GM10847 (cell line): ENCODE results near the gene ALDH3B1.

ENCODE experiments used
- POLR2A ChIP-seq: IDR thresholded peaks from 2 replicates; pipeline ENCODE4 v1.6.1; 2011; ENCODE audit not compliant: insufficient read length; ENCODE audit errors: extremely low read depth

The ALDH3B1 gene

DNA sequence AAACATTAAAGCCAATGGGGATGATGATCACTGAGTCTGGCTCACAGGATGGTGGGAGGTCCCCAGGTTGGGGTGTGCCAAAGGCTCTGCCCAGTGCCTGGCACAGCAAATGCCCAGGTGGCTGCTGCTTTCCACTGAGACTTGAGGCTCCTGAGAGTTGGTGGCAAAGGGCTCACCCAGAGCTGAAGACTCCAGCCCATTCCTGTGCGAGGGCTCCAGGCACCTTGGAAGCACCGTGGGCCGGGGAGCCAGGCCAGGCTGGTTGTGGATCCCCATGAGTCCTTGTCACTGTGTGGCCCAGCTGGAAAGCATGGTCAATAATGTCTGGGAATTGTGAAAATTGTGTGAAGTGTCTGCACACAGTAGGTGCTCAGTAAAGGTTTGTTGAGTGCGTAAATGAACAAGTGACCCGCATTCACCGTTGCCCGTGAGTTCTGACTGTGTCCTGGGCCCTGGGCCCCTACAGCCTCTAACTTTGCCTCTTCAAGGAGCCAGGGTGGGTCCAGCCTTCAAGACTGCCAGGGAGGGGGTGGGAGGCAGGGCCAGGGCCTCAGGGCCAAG is 3.4 kb upstream of the ALDH3B1 start:
- TF ChIP-seq POLR2A: no peak

DNA sequence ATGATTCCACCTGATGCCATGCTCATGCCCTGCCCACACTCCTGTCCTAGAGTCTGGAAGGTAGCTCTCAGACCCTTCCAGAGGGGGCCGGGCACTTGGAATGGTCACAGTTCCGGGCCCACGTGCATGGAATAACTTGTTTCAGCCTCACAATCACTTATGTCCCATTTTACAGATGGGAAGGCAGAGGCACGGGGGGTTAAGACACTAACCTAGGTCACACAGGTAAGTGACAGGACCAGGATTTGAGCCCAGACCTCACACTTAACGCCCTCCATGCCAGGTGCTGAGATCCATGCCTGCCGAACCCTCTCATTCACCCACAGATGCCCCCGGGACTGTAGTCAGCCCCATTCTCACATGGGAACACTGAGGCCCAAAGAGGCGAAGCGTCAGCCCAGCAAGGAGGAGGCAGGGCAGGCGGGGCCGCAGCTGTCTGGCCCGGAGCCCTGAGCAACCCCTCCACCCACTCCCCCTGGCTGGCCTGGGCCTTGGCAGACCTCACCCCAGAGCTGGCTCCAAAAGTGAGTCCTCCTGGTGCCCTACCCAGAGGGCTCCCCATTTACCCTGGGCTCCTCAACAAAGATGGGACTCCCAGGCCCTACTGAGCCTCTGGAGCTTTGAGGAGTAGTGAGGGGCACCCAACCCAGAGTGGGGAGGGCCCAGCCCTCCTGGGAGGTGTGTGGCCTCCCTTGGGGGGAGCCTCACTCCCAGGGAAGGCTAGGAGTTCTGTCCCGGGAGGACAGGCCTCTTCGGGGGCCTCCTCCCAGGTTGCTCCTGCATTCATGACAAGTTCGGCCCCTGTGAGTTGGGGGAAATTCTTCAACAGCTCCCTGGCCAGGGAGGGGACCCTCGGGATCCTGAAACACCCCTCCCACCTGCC is 2.4 kb upstream of the ALDH3B1 start:
- TF ChIP-seq POLR2A: no peak

DNA sequence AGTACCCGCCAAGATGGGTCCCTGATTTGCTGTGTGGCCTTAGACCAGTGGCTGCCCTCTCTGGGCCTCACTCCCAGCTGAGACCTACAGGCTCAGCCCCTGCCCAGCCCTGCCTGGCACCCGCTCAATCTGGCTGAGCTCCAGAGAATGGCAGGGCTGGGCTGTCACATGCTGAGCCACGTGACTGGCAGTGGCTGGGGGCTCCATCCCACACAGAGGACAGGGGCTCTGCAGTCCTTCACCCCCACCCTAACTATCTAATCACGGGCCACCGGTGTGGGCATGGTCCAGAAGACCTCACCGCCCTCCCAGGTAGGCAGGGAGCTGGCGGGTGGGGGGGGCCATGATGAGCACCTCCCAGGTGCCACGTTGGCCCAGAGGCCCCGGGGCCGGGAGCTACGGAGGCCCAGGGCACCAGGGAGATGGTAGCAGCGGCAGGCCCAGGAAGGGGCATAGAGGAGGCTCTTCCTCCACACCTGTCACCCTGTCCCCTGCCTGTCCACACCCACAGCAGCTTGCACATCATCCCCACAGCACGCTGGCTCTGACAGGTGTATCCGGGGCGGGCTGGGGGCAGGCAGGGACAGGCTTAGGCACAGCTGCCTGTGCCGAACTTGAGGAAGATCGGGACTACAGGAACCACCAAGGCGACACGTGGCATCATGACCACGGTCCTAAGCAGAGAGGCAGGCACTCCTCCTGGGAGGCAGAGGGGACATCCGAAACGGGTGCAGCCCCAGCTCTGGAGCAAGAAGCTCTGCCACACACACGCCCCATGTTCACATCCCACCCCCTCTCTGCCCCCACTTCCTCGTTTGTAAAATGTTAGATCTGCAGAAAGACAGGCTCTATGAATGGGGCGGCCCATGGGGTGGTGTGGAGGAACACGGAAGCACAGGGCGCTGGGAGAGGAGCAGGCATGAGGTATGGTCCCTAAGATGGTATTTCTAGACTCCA is 1.5 kb upstream of the ALDH3B1 start:
- no peak for TF ChIP-seq POLR2A

DNA sequence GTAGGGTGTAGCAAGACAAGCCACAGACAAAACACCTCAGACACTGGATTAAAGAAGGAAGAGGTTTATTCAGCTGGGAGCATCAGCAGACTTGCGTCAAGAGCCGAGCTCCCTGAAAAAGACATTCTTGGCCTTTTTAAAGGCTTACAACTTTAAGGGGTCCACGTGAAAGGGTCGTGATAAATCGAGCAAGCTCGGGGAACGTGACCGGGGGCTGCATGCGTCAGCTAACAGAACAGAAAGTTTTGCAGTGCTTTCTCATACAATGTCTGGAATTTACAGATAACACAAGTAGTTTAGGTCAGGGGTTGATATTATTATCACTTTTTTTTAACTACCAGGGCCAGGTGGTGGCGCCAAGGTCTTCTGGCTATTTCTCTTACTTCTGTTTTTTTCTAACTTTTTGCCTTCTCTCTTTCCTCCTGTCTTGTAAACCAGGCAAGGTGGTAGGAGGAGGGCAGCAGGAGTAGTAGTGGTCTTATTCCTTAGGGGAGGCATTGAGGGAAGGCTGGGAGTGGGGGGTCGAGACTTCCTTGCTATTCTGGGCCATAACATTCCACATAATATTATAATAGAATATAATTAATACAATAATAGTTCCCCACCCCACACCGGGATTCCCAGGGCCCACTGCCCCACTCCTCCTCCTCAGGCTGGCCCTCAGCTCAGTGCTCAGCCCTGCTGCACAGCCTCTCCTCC is 587 bp upstream of the ALDH3B1 start:
- no peak for TF ChIP-seq POLR2A

DNA sequence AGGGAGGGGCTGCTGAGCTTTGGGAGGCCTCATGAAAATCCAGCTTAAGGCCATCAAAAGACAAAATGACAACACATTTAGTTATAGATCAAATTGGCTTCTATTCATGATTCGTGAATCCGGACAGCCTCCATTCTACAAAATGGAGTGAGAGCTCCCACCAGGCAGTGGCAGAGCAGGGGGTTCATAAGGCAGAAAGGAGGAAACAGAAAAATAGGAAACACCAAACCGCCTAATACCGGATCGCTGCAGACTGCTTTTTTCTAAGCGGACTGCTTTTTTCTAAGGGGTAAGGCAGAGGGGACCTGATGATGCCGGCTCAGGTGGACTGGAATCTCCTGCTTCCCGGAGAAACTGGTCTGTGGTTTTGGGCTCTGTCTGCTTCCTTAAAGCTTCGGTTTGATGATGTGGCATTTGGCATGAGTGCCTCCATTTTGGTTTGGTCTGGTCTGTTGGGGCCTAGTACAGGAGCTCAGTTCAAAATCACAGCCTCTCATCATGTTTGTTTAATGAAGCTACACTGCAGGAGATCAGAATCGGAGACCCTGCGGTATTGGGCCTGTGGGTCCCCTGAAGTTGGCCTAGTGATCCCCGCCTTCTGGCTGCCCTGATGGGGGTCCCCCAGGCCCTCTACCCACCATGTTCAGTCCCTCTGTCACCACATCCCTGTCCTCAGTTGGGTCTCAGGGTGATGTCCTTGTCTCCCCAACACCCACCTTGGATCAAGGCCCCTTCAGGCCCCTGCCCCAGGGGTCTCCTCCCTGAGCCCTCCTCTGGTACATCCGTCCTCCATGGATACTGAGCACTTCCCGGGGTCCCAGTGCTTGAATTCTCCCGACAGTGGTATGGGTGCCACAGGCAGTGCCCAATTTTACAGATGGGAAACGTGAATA is 1.2 kb downstream of the ALDH3B1 start:
- no peak for TF ChIP-seq POLR2A

DNA sequence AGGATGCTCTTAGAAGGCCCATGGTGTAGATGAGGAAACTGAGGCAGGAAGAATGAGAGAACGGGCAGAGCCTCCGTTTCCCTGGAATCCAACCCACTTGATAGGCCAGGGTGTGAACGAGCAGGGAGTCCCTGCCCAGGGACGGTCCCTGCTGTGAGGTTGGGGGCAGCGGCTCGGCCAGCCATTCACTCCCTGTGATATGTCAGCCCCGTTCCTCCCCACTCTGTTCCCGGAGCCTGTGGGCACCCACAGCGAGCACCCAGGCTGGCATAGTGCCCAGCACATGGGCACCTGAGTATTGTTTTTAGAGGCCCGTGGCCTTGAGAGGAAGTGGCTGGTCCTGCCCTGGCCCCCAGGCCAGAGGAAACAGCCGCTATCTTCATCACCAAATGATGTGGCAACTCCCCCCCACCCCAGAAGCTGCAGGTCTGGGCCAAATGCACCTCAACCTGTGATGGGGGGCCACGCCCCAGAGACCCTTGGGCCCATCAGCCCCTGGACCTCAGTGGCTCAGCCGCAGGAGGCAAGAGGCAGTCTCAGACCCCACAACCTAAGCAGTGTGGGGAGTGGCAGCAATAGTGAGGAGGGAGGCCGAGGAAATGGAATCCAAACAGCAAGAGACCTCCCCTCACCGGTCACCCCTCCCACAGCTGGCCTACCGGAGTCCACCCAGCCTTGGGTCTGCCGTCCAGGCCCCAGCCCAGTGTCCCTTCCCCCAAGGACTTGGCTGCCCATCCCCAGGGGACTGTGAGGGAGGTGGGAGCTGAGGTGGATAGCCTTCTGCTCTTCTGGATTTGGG is 2.1 kb downstream of the ALDH3B1 start:
- TF ChIP-seq POLR2A: no peak

DNA sequence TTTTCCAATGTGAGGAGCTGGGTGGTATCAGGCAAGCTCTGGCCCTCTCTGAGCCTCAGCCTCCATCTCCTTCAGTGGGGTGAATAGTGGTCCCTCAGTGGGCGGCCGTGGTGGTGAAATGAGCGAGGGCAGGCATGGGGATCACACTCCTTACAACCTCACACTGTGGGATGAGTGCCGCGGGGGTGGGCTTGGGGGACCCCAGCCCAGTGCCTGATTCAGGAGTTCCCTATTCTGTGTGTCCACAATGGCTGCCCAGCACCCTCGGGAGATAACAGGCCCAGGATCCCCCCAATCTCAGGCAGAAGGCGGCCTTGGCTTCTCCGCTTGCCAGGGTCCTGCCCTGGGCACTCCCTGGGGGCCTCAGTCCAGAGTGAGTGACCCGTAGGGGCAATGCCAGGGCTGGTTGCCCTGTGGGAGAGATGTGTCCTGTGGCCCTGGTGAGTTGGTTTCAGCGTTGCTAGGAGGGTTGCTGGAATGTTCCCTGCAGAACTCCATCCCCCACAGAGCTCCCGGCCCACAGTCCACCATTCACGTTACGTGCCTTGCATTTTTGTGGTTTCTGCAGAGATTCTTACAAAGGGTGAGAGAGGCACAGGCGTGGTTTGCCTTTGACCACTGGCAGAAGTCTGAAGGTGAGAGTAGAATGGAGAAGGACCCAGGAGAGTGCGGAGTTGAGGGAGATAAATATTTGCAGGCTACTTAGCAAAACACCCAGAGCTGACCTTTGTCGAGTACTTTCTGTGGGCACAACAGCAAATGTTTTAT is 2.9 kb downstream of the ALDH3B1 start:
- TF ChIP-seq POLR2A: no peak

DNA sequence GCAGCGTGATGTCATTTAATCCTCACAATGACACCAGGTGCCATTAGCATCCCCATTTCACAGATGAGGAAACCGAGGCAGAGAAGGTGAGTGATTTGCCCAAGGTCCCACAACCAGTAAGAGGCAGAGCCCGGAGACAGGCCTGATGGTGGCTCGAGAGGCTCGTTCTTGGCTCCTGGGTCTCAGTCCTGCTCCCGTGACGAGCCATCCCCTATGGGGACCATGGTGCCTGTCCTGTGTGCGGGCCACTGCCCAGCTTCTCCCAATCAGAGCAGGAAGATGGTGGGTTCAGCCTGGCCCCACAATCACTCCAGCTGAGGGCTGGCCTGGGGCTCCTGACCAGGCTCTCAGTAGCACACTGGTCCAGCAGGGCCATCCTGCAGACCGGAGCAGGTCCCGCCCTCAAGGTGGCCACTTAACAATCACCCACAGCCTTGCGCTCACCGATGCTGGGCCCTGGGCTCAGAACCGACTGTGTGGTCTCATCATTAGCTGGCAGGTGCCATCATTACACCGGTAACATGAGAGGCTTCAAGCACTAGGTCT is 3.6 kb downstream of the ALDH3B1 start:
- no peak for TF ChIP-seq POLR2A

DNA sequence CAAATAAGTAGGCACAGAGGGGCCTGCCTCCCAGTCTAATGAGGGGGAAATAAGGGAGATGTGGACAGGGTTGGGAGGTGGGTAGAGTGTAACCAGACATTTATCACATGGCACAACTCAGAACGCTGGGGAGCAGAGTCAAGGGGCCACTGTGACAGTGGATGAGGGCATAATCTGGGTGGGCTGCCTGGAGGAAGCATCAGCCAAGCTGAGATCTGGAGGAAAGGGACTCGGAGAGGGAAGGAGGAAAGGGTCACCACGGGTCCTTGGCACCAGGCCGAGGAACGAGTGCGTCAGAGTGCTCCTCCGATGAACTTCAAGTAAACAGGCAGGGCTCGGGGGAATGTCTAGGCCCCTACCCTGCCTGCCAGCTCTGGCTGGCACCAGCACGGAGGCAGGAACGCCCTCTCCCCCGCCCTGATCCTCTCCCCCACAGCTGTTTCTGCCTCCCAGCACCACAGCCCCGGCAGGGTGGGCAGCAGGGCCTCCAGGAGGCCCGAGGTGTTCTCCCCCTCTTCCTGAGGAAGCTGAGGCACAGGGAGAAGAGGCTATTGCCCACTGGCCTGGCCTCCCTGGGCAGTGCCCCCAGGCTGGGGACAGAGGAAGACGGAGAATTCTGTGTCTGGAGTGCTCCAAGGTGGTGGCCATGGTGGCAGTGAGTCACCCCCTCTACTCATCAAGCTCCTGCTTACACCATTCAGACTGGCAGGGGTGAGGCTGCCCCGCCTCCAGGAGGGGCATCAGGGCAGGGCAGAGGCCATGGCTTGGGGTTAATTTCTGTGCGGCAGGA is 4.2 kb downstream of the ALDH3B1 start:
- no peak for TF ChIP-seq POLR2A

DNA sequence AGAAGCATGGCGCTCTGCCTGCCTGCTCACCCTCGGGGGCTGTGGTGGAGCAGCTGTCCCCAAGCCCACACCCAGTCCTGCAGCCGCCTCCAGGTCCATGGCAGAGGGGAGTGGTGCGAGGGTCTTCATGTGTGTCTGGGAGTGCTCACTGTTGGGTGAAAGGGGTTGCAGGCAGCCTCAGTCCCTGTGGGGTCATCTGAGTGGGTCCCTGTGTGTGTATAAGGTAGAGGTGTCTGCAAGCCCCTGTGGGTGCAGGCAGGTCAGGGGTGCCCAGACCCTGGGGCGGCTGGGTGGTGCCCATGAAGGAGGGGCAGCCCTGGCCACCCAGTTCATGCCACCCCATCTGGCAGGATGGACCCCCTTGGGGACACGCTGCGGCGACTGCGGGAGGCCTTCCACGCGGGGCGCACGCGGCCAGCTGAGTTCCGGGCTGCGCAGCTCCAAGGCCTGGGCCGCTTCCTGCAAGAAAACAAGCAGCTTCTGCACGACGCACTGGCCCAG is 4.9 kb downstream of the ALDH3B1 start:
- TF ChIP-seq POLR2A: no peak

DNA sequence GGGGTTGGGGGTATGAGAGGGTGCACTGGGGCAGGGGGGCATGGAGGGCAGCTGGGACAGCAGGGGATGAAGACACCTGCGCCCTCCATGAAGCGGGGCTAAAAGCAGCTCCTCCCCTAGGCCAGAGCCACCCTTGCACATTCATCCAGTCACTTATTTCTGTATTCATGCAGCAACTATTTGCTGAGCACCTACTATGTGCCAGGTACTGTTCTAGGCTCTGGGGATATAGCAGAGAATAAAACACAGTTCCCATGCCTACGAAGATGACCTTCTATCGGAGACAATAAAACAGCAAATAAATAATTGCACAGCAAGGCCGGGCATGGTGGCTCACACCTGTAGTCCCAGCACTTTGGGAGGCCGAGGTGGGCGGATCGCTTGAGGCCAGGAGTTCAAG is 5.3 kb downstream of the ALDH3B1 start:
- no peak for TF ChIP-seq POLR2A

DNA sequence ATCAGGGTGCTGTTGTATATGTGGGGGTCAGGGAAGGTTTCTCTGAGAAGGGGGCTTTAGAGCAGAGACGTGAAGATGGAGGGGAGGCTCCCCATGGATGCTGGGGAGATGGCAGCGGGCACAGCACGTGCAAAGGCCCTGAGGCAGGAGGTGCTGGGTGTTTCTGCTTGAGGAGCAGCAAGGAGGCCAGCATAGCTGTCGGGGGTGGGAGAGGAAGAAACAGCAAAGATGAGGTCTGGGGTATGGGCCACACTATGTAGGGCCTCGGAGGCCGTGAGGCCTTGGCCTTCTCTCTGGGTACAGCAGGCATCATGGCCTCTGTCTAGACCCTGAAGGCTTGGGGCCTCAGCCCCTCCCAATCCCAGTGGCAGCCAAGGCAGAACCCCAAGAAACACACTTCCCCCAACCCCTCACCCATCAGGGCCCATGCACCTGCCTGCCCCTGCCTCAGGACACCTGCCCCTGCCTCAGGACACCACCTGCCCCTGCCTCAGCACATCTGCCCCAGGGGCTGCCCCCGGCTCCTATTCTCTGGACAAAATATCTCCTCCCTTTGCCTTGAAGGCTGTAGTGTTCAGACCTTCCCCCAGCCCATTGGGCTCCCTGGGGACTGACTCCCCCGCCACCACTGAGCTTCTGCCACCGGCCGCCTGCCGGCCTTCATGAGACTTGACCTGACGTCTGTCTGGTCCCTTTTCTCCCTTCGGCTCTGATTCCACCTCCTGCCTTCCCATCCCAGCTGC is 6.2 kb downstream of the ALDH3B1 start:
- TF ChIP-seq POLR2A: no peak
